ENCODE data around the gene IP6K2.
"Not testable (repeated sequence)": the region's sequence is repeated elsewhere in the genome, so short reads cannot be mapped to it uniquely, and the experiment has no call there.

Gene IP6K2

DNA sequence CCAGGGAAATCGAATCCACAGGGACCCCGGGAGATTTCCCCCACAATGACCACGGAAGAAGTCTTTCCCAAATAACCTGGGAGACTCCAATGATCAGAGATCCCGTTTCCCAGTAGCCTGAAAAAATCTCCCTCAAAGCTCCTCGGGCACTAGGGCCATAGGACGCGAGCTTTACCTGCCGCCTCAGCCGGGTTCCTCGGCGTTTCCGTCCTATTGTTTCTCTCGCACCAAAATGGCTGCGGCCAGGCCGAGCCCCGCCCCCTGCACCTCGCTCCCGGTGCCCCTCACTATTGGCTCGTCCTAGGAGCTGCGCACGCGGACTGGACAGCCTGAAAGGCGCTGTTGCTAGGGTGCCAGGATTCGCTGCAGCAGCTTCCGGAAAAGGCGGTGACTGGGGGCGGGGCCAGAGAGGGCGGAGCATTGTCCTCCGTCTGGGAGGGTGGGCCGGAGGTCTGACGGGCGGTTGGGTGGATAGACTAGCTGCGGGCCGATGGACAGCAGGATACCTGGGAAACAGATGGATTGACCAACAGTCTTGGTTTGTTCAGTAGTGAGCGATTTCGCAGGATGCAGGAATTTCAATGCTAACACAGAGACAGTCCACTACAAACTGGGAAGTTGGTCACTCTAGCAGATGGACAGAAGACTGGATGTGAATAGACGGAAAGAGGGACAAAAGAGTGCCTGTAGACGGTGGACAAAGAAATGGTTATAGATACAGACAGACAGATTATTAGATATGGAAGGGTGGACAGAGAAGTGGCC is at the start of gene IP6K2:
IP6K2 (minus strand) TSS at position 240 of the 765 bp plus-strand sequence. CDS start 21,930 bp downstream, outside the sequence.
- no peaks in the 10 kb centered on the region for H3K9me3 ChIP-seq (ENCODE audit: insufficient read depth, low read length)

GRCh38 chr3:48765376-48765775 is 48.4 kb upstream of the IP6K2 start:
- no peaks in the 10 kb centered on the region for H3K4me1 ChIP-seq (ENCODE audit: insufficient read depth, insufficient read length)
- no peaks in the 10 kb centered on the region for H3K27me3 ChIP-seq (ENCODE audit: insufficient read depth, insufficient read length)
- DNase-seq (ENCODE audit: low read depth, low spot score): no peak
- no peak overlapping the region for H3K9ac ChIP-seq (ENCODE audit: insufficient read length, low read depth)
- no peak overlapping the region for H3K4me3 ChIP-seq (ENCODE audit: insufficient read length, low read depth)
- H3K36me3 ChIP-seq (ENCODE audit: insufficient read depth, insufficient read length, low read length): peaks cover 21% of the 10 kb centered on the region
- H3K9me3 ChIP-seq (ENCODE audit: insufficient read depth, low read length): no peaks in the 10 kb centered on the region
- TF ChIP-seq YY1 (IDR thresholded peaks at IDR 0.05; ENCODE audit: insufficient read depth, insufficient read length) (no peak), SUZ12 (IDR thresholded peaks at IDR 0.05; ENCODE audit: extremely low read depth, insufficient read depth, insufficient read length) (no peak), ZNF274 (IDR thresholded peaks at IDR 0.05; ENCODE audit: low read depth, low read length) (no peak)

More for the DNA sequence above, at the start of gene IP6K2:
- Histone ChIP-seq H3K9ac (ENCODE audit: insufficient read length, low read depth) (peak within 1 kb of the TSS; percentile 93), H3K4me3 (ENCODE audit: insufficient read length, low read depth) (peak within 1 kb of the TSS; percentile 81), H3K27me3 (ENCODE audit: insufficient read depth, insufficient read length) (no peaks in the 10 kb centered on the region), H3K36me3 (ENCODE audit: insufficient read depth, insufficient read length, low read length) (peaks cover 26% of the 10 kb centered on the region), H3K4me1 (ENCODE audit: insufficient read depth, insufficient read length) (peaks cover 5% of the 10 kb centered on the region)
- TF ChIP-seq YY1 (IDR thresholded peaks at IDR 0.05; ENCODE audit: insufficient read depth, insufficient read length) (peak; percentile 87), SUZ12 (IDR thresholded peaks at IDR 0.05; ENCODE audit: extremely low read depth, insufficient read depth, insufficient read length) (no peak), ZNF274 (IDR thresholded peaks at IDR 0.05; ENCODE audit: low read depth, low read length) (no peak)
- peak; percentile 98 for DNase-seq (ENCODE audit: low read depth, low spot score)

DNA sequence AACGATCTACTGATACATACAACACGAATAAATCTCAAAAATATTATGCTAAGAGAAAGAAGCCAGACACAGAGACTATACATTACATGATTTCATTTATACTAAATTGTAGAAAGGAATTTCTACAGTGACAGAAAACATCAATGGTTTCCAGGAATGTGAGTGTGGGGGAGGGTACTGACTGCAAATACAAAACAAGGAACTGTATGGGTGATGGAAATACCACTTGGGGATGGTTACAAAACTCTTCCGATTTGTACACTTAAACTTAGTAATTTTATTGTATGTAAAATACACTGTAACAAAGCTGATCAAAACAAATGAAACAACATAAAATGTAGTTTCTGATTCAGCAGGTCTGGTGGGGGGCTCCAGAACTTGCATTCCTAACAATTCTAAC is 45.8 kb upstream of the IP6K2 start:
- H3K9me3 ChIP-seq (ENCODE audit: insufficient read depth, low read length): no peaks in the 10 kb centered on the region
- no peak overlapping the region for H3K4me3 ChIP-seq (ENCODE audit: insufficient read length, low read depth)
- DNase-seq (ENCODE audit: low read depth, low spot score): no peak
- no peak for TF ChIP-seq YY1 (IDR thresholded peaks at IDR 0.05; ENCODE audit: insufficient read depth, insufficient read length)
- TF ChIP-seq SUZ12 (IDR thresholded peaks at IDR 0.05; ENCODE audit: extremely low read depth, insufficient read depth, insufficient read length): no peak
- no peak for TF ChIP-seq ZNF274 (IDR thresholded peaks at IDR 0.05; ENCODE audit: low read depth, low read length)
- H3K36me3 ChIP-seq (ENCODE audit: insufficient read depth, insufficient read length, low read length): peaks cover 24% of the 10 kb centered on the region
- no peaks in the 10 kb centered on the region for H3K4me1 ChIP-seq (ENCODE audit: insufficient read depth, insufficient read length)
- H3K9ac ChIP-seq (ENCODE audit: insufficient read length, low read depth): no peak overlapping the region
- no peaks in the 10 kb centered on the region for H3K27me3 ChIP-seq (ENCODE audit: insufficient read depth, insufficient read length)

GRCh38 chr3:48759991-48760540 is 43.0 kb upstream of the IP6K2 start:
- not testable (repeated sequence) for H3K4me1 ChIP-seq (ENCODE audit: insufficient read depth, insufficient read length); H3K27me3 ChIP-seq (ENCODE audit: insufficient read depth, insufficient read length); H3K9ac ChIP-seq (ENCODE audit: insufficient read length, low read depth); DNase-seq (ENCODE audit: low read depth, low spot score); H3K9me3 ChIP-seq (ENCODE audit: insufficient read depth, low read length); H3K4me3 ChIP-seq (ENCODE audit: insufficient read length, low read depth)
- peaks cover 23% of the 10 kb centered on the region for H3K36me3 ChIP-seq (ENCODE audit: insufficient read depth, insufficient read length, low read length)

DNA sequence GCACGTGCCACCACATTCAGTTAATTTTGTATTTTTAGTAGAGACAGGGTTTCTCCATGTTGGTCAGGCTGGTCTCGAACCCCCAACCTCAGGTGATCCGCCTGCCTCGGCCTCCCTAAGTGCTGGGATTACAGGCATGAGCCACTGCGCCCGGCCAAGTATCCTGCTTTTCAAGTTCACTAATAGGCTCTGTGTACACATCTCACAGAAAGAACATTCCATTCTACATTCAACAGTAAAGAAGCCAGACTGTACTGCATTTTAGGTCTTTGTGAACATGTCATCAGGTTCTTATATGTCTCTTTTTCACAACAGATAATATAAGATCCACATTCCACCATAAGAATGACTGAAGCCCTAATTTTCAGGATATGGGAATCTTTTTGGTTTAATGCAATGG is 42.5 kb upstream of the IP6K2 start:
- not testable (repeated sequence) for H3K9me3 ChIP-seq (ENCODE audit: insufficient read depth, low read length); H3K4me3 ChIP-seq (ENCODE audit: insufficient read length, low read depth); H3K4me1 ChIP-seq (ENCODE audit: insufficient read depth, insufficient read length); H3K9ac ChIP-seq (ENCODE audit: insufficient read length, low read depth); H3K27me3 ChIP-seq (ENCODE audit: insufficient read depth, insufficient read length); DNase-seq (ENCODE audit: low read depth, low spot score)
- H3K36me3 ChIP-seq (ENCODE audit: insufficient read depth, insufficient read length, low read length): peaks cover 19% of the 10 kb centered on the region

DNA sequence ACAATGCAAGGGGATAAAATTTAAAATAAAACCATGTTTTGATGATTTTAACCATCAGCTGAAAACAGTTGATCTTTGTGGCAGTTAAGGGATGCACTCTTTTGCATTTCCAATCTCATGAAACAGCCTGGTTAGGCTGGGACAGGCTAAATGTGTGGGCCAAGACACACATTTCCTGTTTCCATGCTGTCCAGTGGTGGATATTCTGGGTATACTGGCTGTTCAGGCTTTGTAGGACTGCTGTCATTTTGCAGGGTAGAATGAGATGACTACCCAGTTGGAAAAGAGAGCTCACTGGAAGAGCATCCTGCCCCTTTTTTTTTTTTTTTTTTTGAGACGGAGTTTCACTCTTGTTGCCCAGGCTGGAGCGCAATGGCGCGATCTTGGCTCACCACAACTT is 42.0 kb upstream of the IP6K2 start:
- TF ChIP-seq SUZ12 (IDR thresholded peaks at IDR 0.05; ENCODE audit: extremely low read depth, insufficient read depth, insufficient read length): no peak
- no peaks in the 10 kb centered on the region for H3K4me1 ChIP-seq (ENCODE audit: insufficient read depth, insufficient read length)
- H3K4me3 ChIP-seq (ENCODE audit: insufficient read length, low read depth): no peak overlapping the region
- H3K36me3 ChIP-seq (ENCODE audit: insufficient read depth, insufficient read length, low read length): peaks cover 15% of the 10 kb centered on the region
- no peak for DNase-seq (ENCODE audit: low read depth, low spot score)
- H3K9me3 ChIP-seq (ENCODE audit: insufficient read depth, low read length): no peaks in the 10 kb centered on the region
- no peaks in the 10 kb centered on the region for H3K27me3 ChIP-seq (ENCODE audit: insufficient read depth, insufficient read length)
- no peak overlapping the region for H3K9ac ChIP-seq (ENCODE audit: insufficient read length, low read depth)

- Histone ChIP-seq H3K9ac (ENCODE audit: insufficient read length, low read depth) (no peak overlapping the region), H3K9me3 (ENCODE audit: insufficient read depth, low read length) (no peaks in the 10 kb centered on the region), H3K4me1 (ENCODE audit: insufficient read depth, insufficient read length) (no peaks in the 10 kb centered on the region), H3K4me3 (ENCODE audit: insufficient read length, low read depth) (no peak overlapping the region), H3K36me3 (ENCODE audit: insufficient read depth, insufficient read length, low read length) (peaks cover 12% of the 10 kb centered on the region), H3K27me3 (ENCODE audit: insufficient read depth, insufficient read length) (no peaks in the 10 kb centered on the region)
- TF ChIP-seq SUZ12 (IDR thresholded peaks at IDR 0.05; ENCODE audit: extremely low read depth, insufficient read depth, insufficient read length) (no peak), ZNF274 (IDR thresholded peaks at IDR 0.05; ENCODE audit: low read depth, low read length) (no peak), YY1 (IDR thresholded peaks at IDR 0.05; ENCODE audit: insufficient read depth, insufficient read length) (no peak)
- no peak for DNase-seq (ENCODE audit: low read depth, low spot score)
Measured at GRCh38 chr3:48756640-48757039, 39.6 kb upstream of the IP6K2 start.
